Left ventricle myocardium inferior (tissue), 1 donor: Measurements from ENCODE around the gene AHCY. TPM values are rescaled to one million over a fixed set of nuclear protein-coding genes. Genes with fewer than 3 reads are reported as not detected.
"Not testable (repeated sequence)": the region's sequence is repeated elsewhere in the genome, so short reads cannot be mapped to it uniquely, and the experiment has no call there.

Experiments used
- DNase-seq: peaks from one replicate; pipeline ENCODE4 v3.0.0-alpha.2; 2020
- H3K27ac ChIP-seq: fragments of 200-600 bp; replicated peaks from 2 replicates; pipeline ENCODE4 v1.8.0; 2021
- H3K27me3 ChIP-seq: fragments of 200-600 bp; 2 replicates; pipeline ENCODE4 v1.8.0; 2021; ENCODE audit warnings: low read depth
- H3K36me3 ChIP-seq: fragments of 200-600 bp; 2 replicates; pipeline ENCODE4 v1.8.0; 2021
- H3K4me1 ChIP-seq: fragments of 200-600 bp; 2 replicates; pipeline ENCODE4 v1.8.0; 2021
- H3K4me3 ChIP-seq: fragments of 200-600 bp; 2 replicates; pipeline ENCODE4 v1.8.0; 2021; ENCODE audit warnings: mild to moderate bottlenecking, moderate library complexity
- H3K9me3 ChIP-seq: fragments of 200-600 bp; replicated peaks from 2 replicates; pipeline ENCODE4 v1.8.0; 2021
- CTCF ChIP-seq: fragments of 200-600 bp; IDR thresholded peaks from 2 replicates; pipeline ENCODE4 v1.8.0; 2021; ENCODE audit warnings: antibody characterized with exemption, mild to moderate bottlenecking, borderline replicate concordance
- intact Hi-C: fragments of 100-400 bp; cut with micrococcal nuclease; formaldehyde crosslinking; loops from one replicate; pipeline ENCODE4 v1.11.0; 2022
- total RNA-seq: library from RNA; stranded (reverse); fragmentation: NEBNext Ultra II Directional; extraction: Animal tissue kit (Norgen Biotek cat#: 25700); gene quantifications from one replicate; pipeline ENCODE4 v1.2.1, GENCODE V29; 2021
- donor health status: DM: no; HTN: yes; CAD: no; lungs with severe emphysema.

The AHCY gene
- total RNA-seq, 1 donor from 2014 or later = 66.2 TPM

- no peak for DNase-seq
- TF ChIP-seq CTCF = no peak
- Histone ChIP-seq H3K4me3 (no peak overlapping the region), H3K27me3 (peaks cover 4% of the 10 kb centered on the region), H3K27ac (no peak overlapping the region), H3K36me3 (no peaks in the 10 kb centered on the region), H3K4me1 (no peaks in the 10 kb centered on the region), H3K9me3 (no peaks in the 10 kb centered on the region)
- intact Hi-C loops = no loop called here
Observed at GRCh38 chr20:34328928-34329677, 25.9 kb upstream of the AHCY start.

GRCh38 chr20:34328207-34328606, 25.1 kb upstream of the AHCY start:
- H3K36me3 ChIP-seq, H3K4me1 ChIP-seq, H3K27ac ChIP-seq, H3K9me3 ChIP-seq, DNase-seq, H3K27me3 ChIP-seq, intact Hi-C loops, H3K4me3 ChIP-seq: not testable (repeated sequence)

GRCh38 chr20:34324541-34324940, 21.4 kb upstream of the AHCY start:
- TF ChIP-seq CTCF = no peak
- H3K36me3 ChIP-seq = no peaks in the 10 kb centered on the region
- intact Hi-C loops = no loop called here
- peaks cover 4% of the 10 kb centered on the region for H3K4me1 ChIP-seq
- no peaks in the 10 kb centered on the region for H3K9me3 ChIP-seq
- DNase-seq = no peak
- H3K27ac ChIP-seq = no peak overlapping the region
- peaks cover 4% of the 10 kb centered on the region for H3K27me3 ChIP-seq
- no peak overlapping the region for H3K4me3 ChIP-seq

- Histone ChIP-seq H3K36me3 (no peaks in the 10 kb centered on the region), H3K4me1 (peaks cover 4% of the 10 kb centered on the region), H3K9me3 (no peaks in the 10 kb centered on the region), H3K27me3 (peaks cover 4% of the 10 kb centered on the region), H3K4me3 (no peak overlapping the region), H3K27ac (no peak overlapping the region)
- no peak for TF ChIP-seq CTCF
- no peak for DNase-seq
- intact Hi-C loops = no loop called here
Observed at GRCh38 chr20:34322267-34323105, 19.3 kb upstream of the AHCY start.

GRCh38 chr20:34320861-34321260, 17.7 kb upstream of the AHCY start:
- no peaks in the 10 kb centered on the region for H3K36me3 ChIP-seq
- H3K4me3 ChIP-seq = no peak overlapping the region
- DNase-seq = no peak
- no peak overlapping the region for H3K27ac ChIP-seq
- H3K27me3 ChIP-seq = no peaks in the 10 kb centered on the region
- H3K4me1 ChIP-seq = peaks cover 4% of the 10 kb centered on the region
- no peak for TF ChIP-seq CTCF
- intact Hi-C loops = no loop called here
- H3K9me3 ChIP-seq = no peaks in the 10 kb centered on the region
